Measurements from ENCODE around the gene RBM20.
A peak's percentile ranks its signal among the peaks of the same experiment; 100 is the strongest.

DNA sequence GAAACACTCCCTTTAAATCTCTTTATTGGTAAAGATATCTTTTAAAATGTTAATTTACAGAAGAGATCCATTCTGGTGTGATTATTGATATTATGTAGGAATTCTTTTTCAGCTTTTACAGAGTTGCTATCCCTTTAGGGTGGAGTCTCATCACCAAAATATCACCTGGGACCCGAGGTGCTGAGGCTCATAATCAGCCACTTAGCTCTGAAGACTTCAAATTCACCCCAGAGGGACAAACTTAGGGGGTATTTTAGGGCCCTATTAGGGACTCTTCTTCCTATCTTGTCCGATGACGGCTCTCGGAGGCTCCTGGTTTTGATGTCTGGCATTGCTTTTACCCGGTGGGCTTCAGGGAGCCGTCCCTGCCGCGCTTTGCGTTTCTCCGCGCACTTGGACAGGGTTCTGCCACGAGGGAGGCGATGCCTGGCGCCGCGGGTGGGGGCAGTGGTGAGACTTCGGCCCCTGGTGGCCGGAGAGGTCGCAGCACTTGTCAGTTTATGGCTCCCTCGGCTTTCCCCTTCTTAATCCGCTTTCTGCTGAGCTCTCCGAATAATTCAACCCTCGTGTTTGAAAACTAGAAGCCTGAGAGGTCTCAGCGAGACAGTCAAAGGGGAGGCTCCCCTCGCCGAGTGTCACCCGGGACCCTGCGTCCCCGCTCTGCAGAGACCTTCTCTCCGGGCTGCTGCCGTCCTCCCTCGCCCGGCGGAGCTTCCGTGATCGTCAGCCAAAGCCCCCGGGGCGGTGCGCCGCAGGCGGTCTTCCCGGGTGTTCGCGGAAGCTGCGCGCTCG is 27.8 kb downstream of the RBM20 start:
- TF ChIP-seq POLR2AphosphoS5 (IDR thresholded peaks at IDR 0.05): no peak
- TF ChIP-seq, protein P1, sequence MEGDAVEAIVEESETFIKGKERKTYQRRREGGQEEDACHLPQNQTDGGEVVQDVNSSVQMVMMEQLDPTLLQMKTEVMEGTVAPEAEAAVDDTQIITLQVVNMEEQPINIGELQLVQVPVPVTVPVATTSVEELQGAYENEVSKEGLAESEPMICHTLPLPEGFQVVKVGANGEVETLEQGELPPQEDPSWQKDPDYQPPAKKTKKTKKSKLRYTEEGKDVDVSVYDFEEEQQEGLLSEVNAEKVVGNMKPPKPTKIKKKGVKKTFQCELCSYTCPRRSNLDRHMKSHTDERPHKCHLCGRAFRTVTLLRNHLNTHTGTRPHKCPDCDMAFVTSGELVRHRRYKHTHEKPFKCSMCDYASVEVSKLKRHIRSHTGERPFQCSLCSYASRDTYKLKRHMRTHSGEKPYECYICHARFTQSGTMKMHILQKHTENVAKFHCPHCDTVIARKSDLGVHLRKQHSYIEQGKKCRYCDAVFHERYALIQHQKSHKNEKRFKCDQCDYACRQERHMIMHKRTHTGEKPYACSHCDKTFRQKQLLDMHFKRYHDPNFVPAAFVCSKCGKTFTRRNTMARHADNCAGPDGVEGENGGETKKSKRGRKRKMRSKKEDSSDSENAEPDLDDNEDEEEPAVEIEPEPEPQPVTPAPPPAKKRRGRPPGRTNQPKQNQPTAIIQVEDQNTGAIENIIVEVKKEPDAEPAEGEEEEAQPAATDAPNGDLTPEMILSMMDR (IDR thresholded peaks at IDR 0.05): peak in 5 of 7 experiments; percentile 29 to 83 (median 71)
- TF ChIP-seq POLR2A (IDR thresholded peaks at IDR 0.05): no peak

Data from stomach (tissue), 4 donors.